GM19099 (cell line): Measurements from ENCODE around the gene MAP2K2.

Source experiments
- POLR2A ChIP-seq: IDR thresholded peaks from 3 replicates; pipeline ENCODE4 v1.6.1; 2011; ENCODE audit warnings: low read depth; ENCODE audit not compliant: insufficient read length; ENCODE audit errors: extremely low read depth

MAP2K2 gene

DNA sequence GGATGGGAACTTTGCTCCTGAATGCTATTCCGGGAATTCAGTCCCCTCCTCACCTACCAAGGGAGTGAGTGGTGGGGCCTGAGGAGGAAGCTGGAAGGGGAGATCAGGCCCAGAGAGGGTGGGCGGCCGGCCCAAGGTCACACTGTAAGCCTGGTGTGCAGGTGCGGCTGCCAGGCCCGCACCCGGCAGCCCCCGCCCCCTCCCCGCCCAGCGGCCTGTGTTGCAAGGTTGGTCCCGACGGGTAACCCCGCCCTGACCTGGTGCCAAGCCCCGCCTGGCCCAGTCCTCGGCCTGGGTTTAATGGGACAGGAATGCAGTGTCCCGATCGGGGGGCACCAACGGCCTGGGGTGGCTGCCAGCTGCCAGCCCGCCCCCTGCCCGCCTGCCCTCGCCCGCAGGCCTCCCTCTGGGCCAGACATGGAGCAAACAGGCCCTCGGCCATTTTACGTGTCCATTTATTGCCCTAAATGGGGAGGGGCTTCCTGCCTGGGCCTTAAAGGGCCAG, 62.7 kb downstream of the MAP2K2 start:
- no peak for TF ChIP-seq POLR2A

- no peak for TF ChIP-seq POLR2A
These were observed 63.2 kb downstream of the MAP2K2 start for GRCh38 chr19:4060621-4061177.

DNA sequence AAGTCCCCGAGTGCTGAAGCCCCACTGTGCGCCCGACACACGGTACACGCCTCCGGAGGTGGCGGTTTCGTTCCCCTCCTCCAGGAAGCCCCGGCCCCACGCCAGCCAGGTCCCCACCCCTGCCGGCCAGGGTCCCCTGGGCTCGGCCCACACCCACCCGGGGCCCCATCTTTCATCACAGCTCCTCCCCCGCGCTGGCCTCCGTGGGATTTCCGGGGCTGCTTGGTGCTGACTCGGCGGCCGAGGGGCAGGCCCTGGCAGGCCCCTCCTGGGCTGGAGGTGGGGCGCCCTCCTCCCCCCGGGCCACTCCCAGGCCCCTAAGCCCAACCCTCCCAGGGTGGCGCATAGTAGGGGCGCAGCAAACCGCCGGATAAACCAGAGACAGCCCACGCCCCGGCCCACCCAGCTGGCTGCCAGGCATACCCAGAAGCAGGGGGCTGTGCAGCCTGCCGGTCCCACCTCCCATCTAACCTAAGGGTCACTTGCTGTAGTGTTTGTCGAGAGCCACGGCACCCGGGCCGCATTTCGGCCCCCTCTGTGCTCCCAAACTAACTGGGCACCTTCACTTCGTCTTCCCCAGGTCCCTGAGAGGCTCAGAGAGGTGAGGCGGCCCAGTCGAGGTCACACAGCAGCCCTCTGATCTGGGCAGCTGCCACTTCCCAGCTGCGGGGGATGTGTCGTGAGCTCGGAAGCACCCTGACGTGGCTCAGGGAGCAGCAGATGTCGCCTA, 63.9 kb downstream of the MAP2K2 start:
- TF ChIP-seq POLR2A: no peak

DNA sequence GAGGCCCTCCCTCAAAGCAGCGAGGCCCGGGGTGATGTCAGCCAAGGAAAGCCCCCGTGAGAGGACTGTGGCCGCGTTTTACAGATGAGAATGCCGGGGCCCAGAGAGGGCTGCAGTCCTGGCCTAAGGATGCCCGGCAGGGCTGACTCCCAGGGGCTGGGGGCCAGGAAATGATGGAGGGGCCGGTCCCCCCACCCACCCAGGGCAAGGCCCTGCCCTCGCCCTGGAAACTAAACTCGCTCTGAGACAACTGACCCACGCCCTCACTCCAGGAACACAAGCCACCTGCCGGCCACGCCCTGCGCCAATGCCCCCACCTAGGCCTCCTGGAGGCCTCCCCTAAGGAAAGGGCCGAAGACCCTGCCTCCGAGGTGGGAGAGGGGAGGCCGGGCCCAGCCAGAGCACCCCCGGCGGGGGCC, 64.5 kb downstream of the MAP2K2 start:
- TF ChIP-seq POLR2A: no peak

- TF ChIP-seq POLR2A: no peak
These were observed 65.0 kb downstream of the MAP2K2 start for GRCh38 chr19:4058693-4059452.

GRCh38 chr19:4057931-4058692, 65.8 kb downstream of the MAP2K2 start:
- TF ChIP-seq POLR2A: no peak

GRCh38 chr19:4055209-4055552, 68.7 kb downstream of the MAP2K2 start:
- TF ChIP-seq POLR2A: no peak

DNA sequence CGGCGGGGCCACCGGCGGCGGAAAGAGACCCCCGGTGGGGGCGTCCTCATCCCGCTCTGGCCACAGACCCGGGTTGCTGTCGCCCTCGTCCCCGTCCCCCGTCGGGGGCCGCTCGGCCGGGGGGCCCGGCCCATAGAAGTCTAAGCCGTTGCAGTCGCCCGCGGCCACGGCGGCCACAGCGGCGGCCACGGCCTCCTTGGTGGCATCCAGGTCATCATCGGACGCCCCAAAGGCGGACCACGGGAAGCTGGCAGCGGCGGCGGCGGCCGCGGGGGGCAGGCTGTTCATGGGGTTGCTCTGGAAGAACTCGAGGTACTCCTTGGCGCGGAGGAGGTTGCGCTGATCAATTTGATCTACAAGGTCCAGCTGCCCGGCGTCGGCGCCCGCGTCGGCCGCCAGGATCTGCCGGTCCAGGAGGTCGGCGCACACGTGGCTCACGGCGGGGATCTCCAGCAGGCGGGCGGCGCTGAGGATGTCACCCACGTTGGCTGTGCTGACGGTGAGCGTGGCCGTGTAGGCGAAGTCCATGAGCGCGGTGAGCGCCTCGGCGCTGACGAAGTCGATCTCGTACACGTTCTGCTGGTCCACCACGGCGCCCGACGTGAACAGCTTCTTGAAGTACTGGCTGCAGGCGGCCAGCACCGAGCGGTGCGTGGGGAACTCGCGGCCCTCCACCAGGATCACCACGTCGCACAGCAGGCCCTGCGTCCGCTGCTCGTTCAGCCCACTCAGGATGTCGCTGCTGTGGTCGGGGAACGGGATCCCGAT, 69.3 kb downstream of the MAP2K2 start:
- no peak for TF ChIP-seq POLR2A

DNA sequence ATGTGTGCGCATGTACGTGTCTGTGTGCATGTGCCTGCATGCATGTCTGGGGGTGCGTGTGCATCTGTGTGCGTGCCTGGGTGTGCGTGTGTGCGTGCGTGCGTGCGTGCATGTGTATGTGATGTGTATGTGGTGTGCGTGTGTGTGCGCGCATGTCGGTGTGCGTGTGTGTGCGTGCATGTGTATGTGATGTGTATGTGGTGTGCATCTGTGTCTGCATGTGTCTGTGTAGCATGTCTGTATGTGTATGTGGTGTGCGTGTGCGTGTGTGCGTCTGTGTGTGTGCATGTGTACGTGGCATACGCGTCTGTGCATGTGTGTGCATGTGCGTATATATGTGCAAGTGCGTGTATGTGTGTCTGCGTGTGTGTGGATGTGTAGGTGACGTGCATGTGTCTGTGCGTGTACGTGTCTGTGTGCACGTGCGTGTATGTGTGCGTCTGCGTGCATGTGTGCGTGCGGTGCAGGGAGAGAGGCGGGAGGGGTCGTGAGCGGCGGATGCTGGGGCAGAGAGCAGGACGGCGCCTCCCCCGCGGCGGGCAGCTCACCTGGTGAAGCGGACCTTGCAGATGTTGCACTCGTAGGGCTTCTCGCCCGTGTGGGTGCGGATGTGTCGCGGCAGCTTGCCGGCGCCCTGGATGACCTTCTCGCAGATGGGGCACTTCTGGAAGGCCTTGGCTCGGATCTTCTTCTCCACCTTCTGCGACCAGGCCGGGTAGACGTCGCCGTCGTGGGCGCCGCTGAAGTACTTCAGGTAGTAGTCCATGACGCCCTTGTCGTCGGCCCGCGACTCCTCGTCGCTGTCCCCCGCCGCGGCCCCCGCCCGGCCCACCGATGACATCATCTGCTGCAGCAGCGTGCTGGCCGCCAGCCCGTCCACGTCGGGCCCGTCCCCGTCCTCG, 70.2 kb downstream of the MAP2K2 start:
- TF ChIP-seq POLR2A: no peak

DNA sequence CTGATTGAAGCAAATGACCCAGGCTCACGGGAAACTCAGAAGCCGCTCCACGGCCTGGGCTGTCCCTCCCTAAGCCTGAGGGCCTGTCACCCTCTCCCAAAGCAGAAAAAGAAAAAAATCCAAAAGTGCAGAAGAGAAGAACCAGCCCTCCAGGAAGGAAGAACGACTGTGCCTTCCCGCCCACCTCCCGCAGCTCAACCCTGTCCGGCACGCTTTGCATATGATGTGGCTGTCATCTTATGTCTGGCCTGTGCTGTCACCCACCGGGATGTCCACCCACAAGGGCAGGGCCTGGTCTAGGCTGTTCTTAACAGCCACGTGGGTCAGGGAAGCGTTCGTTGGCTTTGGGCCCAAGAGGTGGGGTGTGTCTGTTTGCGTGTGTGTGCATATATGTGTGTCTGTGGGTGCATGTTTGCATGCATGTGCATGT, 70.9 kb downstream of the MAP2K2 start:
- TF ChIP-seq POLR2A: no peak

DNA sequence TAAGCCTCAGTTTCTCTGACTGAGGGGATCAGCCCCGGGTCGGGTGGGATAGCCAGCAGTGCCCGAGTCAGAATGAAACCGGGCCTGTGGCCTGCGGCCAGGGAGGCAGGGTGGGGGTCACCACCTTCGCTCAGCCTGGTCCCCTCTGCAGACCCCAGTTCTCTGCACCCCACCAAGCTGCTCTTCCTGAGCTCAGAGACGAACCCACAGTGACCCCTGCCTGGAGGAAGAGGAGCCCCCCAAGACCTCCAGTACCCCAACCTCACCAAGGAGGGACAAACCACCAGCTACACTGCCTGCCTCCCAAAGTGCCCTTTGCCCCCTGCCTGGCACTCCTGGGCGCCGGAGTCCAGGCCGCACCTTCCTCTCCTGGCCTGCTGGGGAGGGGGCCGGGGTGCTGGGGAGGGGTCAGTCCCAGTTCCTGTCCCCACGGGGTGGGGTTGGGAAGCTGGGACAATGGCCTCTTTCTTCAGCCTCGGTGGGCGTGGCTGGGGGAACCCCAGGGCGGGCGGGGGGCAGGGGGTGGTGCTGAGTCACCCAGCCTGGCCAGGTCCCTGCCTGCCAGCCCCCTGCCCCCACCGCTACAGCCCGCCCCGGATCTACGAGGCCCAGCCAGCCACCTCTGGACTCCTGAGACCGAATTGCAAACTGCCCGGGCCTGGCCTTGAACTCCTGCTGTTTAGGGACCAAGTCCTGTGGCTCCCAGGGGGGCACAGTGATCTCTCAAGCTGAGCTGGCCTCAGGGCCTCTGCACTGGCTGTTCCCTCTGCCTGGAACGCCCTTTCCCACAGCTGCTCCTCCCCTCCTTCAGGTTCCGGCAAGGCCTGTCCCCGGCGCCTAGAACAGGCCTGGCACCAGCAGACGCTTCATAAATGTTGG, 71.6 kb downstream of the MAP2K2 start:
- no peak for TF ChIP-seq POLR2A

DNA sequence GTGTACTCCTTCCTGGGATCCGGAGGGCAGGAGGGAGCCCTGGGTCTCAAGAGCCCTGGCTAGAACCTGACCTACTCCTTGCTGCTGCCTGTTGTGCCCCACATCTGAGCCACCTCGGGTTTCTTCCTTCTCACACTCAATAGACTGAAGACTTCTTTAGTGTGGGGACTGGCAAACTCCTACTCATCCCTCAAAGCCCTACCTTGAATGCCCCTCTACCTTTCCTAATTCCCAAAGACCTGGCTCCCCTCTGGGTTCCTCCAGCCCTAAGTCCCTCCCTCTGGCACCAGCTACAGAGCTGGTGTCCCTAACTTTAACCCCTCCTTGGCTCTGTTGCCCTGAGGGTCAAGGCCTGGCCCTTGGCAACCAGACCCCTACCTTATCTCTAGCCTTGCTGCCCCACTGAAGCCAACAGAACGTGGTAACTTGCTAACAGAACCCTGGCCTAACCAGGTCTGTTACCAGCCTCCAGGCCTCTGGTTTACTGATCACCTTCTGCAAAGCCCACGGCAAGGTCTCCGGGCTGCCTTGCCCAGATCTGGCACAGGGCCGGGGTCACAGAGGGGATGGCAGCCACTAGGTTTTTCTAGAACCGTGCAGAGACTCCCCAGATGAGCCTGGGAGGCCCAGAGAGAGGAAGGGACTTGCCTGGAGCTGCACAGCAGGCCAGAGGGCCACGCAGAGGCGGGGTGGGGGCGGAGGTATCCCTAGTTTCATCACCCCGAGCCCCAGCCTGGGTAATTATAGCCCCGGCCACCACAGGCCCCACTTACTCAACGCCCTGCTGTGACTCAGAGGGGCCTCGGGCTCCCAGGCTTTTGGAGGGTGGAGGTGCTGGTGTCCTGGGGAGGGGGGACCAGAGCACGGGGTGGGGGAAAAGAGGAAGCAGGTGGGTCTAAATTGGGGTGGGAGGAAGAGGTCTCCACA, 72.5 kb downstream of the MAP2K2 start:
- TF ChIP-seq POLR2A: no peak

DNA sequence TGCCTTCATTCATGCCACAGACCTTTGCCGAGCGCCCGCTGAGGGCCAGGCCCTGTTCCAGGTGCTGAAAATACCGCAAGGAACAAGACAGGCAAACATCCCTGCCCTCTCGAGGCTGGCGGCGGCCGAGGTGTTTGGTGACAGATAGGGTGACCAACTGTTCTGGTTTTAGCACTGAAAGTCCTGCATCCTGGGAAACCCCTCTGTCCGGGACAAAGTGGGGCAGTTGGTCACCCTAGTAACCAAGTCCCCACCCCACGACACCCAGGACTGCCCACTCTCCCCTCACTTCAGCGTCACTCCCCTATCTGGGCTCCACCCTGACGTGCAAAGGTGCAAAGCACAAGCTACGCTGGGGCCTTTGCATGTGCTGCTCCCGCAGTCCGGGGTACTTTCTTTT, 74.5 kb downstream of the MAP2K2 start:
- TF ChIP-seq POLR2A: no peak
